Activated T-helper 1 cell treated with anti-CD3 and anti-CD28 coated beads, Interleukin-12 subunit alpha, Interleukin-12 subunit beta, Interleukin-2, Interleukin-4 antibody, amounts not matched to agents 30 ng/mL and 10 ng/mL and 1 ng/mL, durations not matched to agents 14 hours and 24 hours and 36 hours (primary cell): ENCODE measurements around the gene NMB. TPM values are rescaled to one million over a fixed set of nuclear protein-coding genes. Genes with fewer than 3 reads are reported as not detected.
A peak's percentile ranks its signal among the peaks of the same experiment; 100 is the strongest.

ENCODE experiments used
- DNase-seq: peaks from one replicate; pipeline ENCODE4 v3.0.0; 2021; ENCODE audit warnings: low spot score
- H3K27ac Mint-ChIP-seq: one replicate; pipeline ENCODE4 v1.8.0; 2021; ENCODE audit warnings: mild to moderate bottlenecking, mixed read lengths
- H3K27me3 Mint-ChIP-seq: one replicate; pipeline ENCODE4 v1.8.0; 2022; ENCODE audit warnings: mild to moderate bottlenecking, moderate library complexity, mixed read lengths; ENCODE audit not compliant: insufficient read depth
- H3K36me3 Mint-ChIP-seq: one replicate; pipeline ENCODE4 v1.8.0; 2021; ENCODE audit warnings: low read depth, mixed read lengths
- H3K4me1 Mint-ChIP-seq: one replicate; pipeline ENCODE4 v1.8.0; 2021; ENCODE audit warnings: low read depth, mixed read lengths
- H3K4me3 Mint-ChIP-seq: one replicate; pipeline ENCODE4 v1.8.0; 2021; ENCODE audit warnings: mild to moderate bottlenecking, moderate library complexity, mixed read lengths
- H3K9me3 Mint-ChIP-seq: one replicate; pipeline ENCODE4 v1.8.0; 2021; ENCODE audit warnings: mixed read lengths
- intact Hi-C: fragments of 100-400 bp; cut with micrococcal nuclease; formaldehyde crosslinking; loops from one replicate; pipeline ENCODE4 v1.15.1; 2024
- total RNA-seq: library from RNA; stranded (reverse); gene quantifications from 2 replicates; pipeline ENCODE4 v1.2.3, GENCODE V29; 2022

Gene NMB
- total RNA-seq, 1 donor from 2014 or later, result 3.5 TPM

DNA sequence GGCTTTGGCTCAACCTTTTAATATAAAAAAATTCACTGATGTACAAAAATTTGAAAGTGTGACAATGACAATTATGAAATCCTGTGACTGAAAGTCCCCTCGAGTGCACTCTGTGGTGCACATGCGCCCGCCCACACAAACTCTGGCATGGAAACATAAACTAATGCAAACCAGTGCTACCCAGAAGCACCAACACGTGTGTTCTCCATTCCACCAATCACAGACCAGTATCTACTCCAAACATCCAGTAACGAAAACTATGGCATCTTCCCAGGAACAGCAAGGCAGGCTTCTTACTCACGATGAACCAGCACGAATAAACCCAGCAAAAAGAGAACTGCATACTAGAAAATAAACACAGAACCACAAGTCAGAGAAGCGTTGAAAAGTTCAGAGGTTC, 11.7 kb upstream of the NMB start:
- Mint-ChIP-seq H3K4me3 (peak overlapping the region; percentile 8), H3K36me3 (peaks cover 43% of the 10 kb centered on the region)

GRCh38 chr15:84668221-84668982, 10.4 kb upstream of the NMB start:
- no peak overlapping the region for H3K4me3 Mint-ChIP-seq
- intact Hi-C loops, result loop anchor here (5.0 kb wide), 1 partner anchor 36 kb away; no protein-coding TSS in a partner anchor
- H3K27me3 Mint-ChIP-seq, result no peaks in the 10 kb centered on the region
- peaks cover 47% of the 10 kb centered on the region for H3K36me3 Mint-ChIP-seq
- no peak for DNase-seq
- H3K9me3 Mint-ChIP-seq, result no peaks in the 10 kb centered on the region
- peak overlapping the region; percentile 85 for H3K27ac Mint-ChIP-seq
- H3K4me1 Mint-ChIP-seq, result peaks cover 44% of the 10 kb centered on the region

More for the DNA sequence above, 11.7 kb upstream of the NMB start:
- intact Hi-C loops, result loop anchor here (1.0 to 5.0 kb wide), 6 partner anchors 11 to 92 kb away; partner anchors contain the start of genes NMB and SEC11A
- Mint-ChIP-seq H3K27me3 (no peaks in the 10 kb centered on the region), H3K9me3 (no peaks in the 10 kb centered on the region), H3K4me1 (peaks cover 44% of the 10 kb centered on the region), H3K27ac (peak overlapping the region; percentile 79)
- no peak for DNase-seq

GRCh38 chr15:84666373-84666772, 8.4 kb upstream of the NMB start:
- peaks cover 40% of the 10 kb centered on the region for H3K36me3 Mint-ChIP-seq
- no peaks in the 10 kb centered on the region for H3K9me3 Mint-ChIP-seq
- H3K4me3 Mint-ChIP-seq, result no peak overlapping the region
- no peaks in the 10 kb centered on the region for H3K27me3 Mint-ChIP-seq
- DNase-seq, result no peak
- intact Hi-C loops, result loop anchor here (5.0 kb wide), 1 partner anchor 34 kb away; no protein-coding TSS in a partner anchor
- H3K4me1 Mint-ChIP-seq, result peaks cover 38% of the 10 kb centered on the region
- H3K27ac Mint-ChIP-seq, result peak overlapping the region; percentile 62

DNA sequence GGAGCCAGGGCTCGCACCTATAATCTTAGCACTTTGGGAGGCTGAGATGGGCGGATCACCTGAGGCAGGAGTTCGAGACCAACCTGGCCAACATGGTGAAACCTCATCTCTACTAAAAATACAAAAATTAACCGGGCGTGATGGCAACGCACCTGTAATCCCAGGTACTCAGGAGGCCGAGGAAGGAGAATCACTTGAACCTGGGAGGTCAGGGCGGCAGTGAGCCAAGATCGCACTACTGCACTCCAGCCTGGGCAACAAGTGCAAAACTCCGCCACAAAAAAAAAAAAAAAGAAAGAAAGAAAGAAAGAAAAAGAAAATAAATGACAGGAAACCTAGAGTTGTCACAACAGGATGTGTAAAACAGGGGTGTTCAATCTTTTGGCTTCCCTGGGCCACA, 3.0 kb upstream of the NMB start:
- Mint-ChIP-seq H3K27me3 (peaks cover 2% of the 10 kb centered on the region), H3K27ac (no peak overlapping the region), H3K4me3 (no peak overlapping the region), H3K4me1 (peaks cover 15% of the 10 kb centered on the region), H3K36me3 (peaks cover 9% of the 10 kb centered on the region), H3K9me3 (no peaks in the 10 kb centered on the region)
- no peak for DNase-seq
- intact Hi-C loops, result no loop called here

GRCh38 chr15:84659904-84660781, 2.1 kb upstream of the NMB start:
- peaks cover 2% of the 10 kb centered on the region for H3K27me3 Mint-ChIP-seq
- peaks cover 15% of the 10 kb centered on the region for H3K4me1 Mint-ChIP-seq
- no peak overlapping the region for H3K4me3 Mint-ChIP-seq
- H3K36me3 Mint-ChIP-seq, result peaks cover 9% of the 10 kb centered on the region
- no peak for DNase-seq
- H3K27ac Mint-ChIP-seq, result no peak overlapping the region
- intact Hi-C loops, result no loop called here
- H3K9me3 Mint-ChIP-seq, result no peaks in the 10 kb centered on the region

- Mint-ChIP-seq H3K4me1 (peaks cover 21% of the 10 kb centered on the region), H3K9me3 (no peaks in the 10 kb centered on the region), H3K27ac (peak overlapping the region; percentile 71), H3K36me3 (peaks cover 1% of the 10 kb centered on the region), H3K4me3 (peak overlapping the region; percentile 73), H3K27me3 (peaks cover 2% of the 10 kb centered on the region)
- DNase-seq, result no peak
- intact Hi-C loops, result loop anchor here (1.0 kb wide), 3 partner anchors 10 to 77 kb away; no protein-coding TSS in a partner anchor
These were observed 901 bp upstream of the NMB start for GRCh38 chr15:84658788-84659411.

DNA sequence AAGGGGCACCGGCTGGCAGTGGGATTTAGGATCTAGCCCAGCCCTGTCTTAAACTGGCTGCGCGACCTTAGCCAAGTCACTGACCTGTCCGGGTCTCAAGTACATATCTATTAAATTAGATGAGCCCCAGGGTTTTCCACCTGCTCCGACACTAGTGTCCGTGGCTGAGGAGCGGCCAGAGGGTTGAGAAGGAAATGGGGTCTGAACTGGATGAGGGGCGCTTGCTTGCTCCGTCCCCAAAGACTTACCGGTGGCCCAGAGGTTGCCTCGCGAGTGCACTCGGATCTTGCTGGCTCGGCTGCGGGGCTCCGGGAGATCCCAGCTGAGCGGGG, 285 bp downstream of the NMB start:
- intact Hi-C loops, result loop anchor here (1.0 kb wide), 3 partner anchors 12 to 79 kb away; no protein-coding TSS in a partner anchor
- H3K27me3 Mint-ChIP-seq, result peaks cover 2% of the 10 kb centered on the region
- H3K4me1 Mint-ChIP-seq, result peaks cover 26% of the 10 kb centered on the region
- H3K9me3 Mint-ChIP-seq, result no peaks in the 10 kb centered on the region
- H3K4me3 Mint-ChIP-seq, result peak overlapping the region; percentile 73
- no peaks in the 10 kb centered on the region for H3K36me3 Mint-ChIP-seq
- H3K27ac Mint-ChIP-seq, result peak overlapping the region; percentile 56
- no peak for DNase-seq

DNA sequence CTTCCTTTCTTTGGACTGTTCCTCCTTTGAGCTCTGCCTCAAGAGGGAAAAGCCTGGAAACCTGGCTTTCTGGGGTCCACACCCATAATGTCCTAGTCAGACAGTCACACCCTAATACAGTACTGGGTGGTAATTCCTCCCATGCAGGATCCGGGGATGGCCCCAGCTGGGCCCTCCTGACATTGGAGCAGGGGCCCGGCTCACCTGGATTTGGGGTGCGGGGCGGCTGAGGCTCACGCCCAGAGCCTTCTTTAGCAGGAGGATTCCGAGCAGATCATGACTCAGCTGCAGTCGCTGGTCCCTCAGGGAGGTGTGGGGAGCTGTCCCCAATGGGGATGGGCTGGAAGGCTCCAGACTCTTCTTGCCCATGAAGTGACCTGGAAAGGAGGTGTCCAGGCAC, 1.0 kb downstream of the NMB start:
- intact Hi-C loops, result no loop called here
- Mint-ChIP-seq H3K27me3 (peaks cover 2% of the 10 kb centered on the region), H3K9me3 (no peaks in the 10 kb centered on the region), H3K27ac (no peak overlapping the region), H3K36me3 (peaks cover 5% of the 10 kb centered on the region), H3K4me3 (peak overlapping the region; percentile 73), H3K4me1 (peaks cover 32% of the 10 kb centered on the region)
- DNase-seq, result no peak

GRCh38 chr15:84654689-84655453, 3.1 kb downstream of the NMB start:
- H3K4me1 Mint-ChIP-seq, result peaks cover 34% of the 10 kb centered on the region
- H3K36me3 Mint-ChIP-seq, result peaks cover 12% of the 10 kb centered on the region
- intact Hi-C loops, result loop anchor here (1.0 kb wide), 11 partner anchors 22 to 326 kb away; partner anchors contain the start of genes PDE8A and SEC11A
- peaks cover 2% of the 10 kb centered on the region for H3K27me3 Mint-ChIP-seq
- peak; percentile 55 for DNase-seq
- peak overlapping the region; percentile 36 for H3K27ac Mint-ChIP-seq
- H3K9me3 Mint-ChIP-seq, result no peaks in the 10 kb centered on the region
- H3K4me3 Mint-ChIP-seq, result peak overlapping the region; percentile 99

DNA sequence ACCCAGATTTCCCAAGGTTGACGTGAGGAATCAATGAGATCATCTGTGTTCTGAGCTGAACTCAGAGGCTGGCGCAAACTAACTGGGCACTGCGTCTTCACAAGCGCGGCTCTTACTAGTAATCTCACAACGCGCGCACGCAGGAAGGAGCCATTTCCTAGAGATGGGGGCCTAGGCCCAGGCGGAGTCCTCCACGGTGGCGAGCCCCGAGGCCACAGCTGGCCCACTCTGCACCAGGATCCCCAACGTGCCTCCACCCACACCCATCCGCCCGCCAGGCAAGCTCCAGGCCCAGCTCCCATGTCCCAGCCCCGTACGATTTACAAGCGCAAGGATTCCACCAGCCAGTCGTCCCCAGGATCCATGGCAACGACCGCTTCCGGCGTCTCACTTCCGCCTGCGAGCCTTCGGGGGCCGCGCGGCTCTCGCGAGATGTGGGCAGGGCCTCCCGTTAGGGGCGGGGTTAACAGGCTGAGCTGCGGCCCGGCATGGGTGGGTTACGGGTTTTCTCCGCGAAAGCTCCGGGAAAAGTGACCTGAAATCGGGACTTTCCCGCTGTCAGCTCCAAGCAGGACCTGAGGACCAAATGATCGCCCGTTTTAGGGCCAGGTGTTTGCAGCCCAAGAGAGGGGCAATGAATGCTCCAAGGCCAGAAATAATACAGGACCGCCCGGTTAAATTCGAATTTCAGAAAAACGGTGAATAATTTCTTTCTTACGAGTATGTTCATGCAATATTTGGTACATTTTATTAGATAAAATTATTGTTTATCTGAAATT, 3.9 kb downstream of the NMB start, which contains the start of gene WDR73:
WDR73 (minus strand) TSS at position 374 of the 779 bp plus-strand sequence; CDS start at position 365, 9 bp downstream.
- peak within 1 kb of the TSS; percentile 99 for H3K4me3 Mint-ChIP-seq
- peak; percentile 96 for DNase-seq
- no peaks in the 10 kb centered on the region for H3K9me3 Mint-ChIP-seq
- intact Hi-C loops, result loop anchor here (1.0 kb wide), 11 partner anchors 21 to 327 kb away; partner anchors contain the start of genes PDE8A and SEC11A
- H3K27me3 Mint-ChIP-seq, result peaks cover under 1% of the 10 kb centered on the region
- peak within 1 kb of the TSS; percentile 96 for H3K27ac Mint-ChIP-seq
- H3K36me3 Mint-ChIP-seq, result peaks cover 13% of the 10 kb centered on the region
- peaks cover 34% of the 10 kb centered on the region for H3K4me1 Mint-ChIP-seq

DNA sequence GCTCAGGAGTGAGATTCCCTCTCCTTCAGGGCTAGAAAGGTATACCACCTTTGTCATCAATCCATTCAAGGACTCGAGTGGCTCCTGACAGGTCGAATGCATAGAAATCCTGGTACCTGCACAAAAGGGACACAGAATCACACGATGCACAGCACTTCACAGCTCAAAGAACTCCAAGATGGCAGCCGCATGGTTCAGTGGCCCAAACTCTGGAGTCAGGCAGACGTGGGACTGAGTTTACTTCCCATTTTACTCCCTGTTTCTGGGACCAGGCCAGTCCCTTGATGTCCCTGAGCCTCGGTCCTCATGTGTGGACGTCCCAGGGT, 4.5 kb downstream of the NMB start:
- Mint-ChIP-seq H3K4me1 (peaks cover 37% of the 10 kb centered on the region), H3K27me3 (no peaks in the 10 kb centered on the region), H3K4me3 (peak overlapping the region; percentile 99), H3K27ac (peak overlapping the region; percentile 96), H3K9me3 (no peaks in the 10 kb centered on the region), H3K36me3 (peaks cover 17% of the 10 kb centered on the region)
- intact Hi-C loops, result no loop called here
- DNase-seq, result no peak
